BJ (cell line): ENCODE data around the gene MEIS1. TPM values are rescaled to one million over a fixed set of nuclear protein-coding genes. Genes with fewer than 3 reads are reported as not detected.

ENCODE experiments used
- CTCF ChIA-PET: fragments of 350-600 bp; formaldehyde crosslinking; extraction: SDS; loops from one replicate; lab custom pipeline; 2021; ENCODE audit warnings: antibody characterized with exemption, inconsistent platforms; lab: Yijun Ruan, JAX
- POLR2A ChIA-PET: fragments of 300-600 bp; sonication (Branson Sonifier 250); formaldehyde crosslinking; extraction: SDS; loops from one replicate; lab custom pipeline; 2021; ENCODE audit warnings: antibody characterized with exemption; lab: Charles Lee
- DNase-seq: peaks from one replicate; pipeline ENCODE4 v3.0.0-alpha.2; 2011; ENCODE audit warnings: low read depth
- H3K27me3 ChIP-seq: 2 replicates; pipeline ENCODE4 v1.6.0; 2011; ENCODE audit warnings: low read length; ENCODE audit not compliant: control insufficient read depth, insufficient read depth
- H3K36me3 ChIP-seq: 2 replicates; pipeline ENCODE4 v1.5.1; 2011; ENCODE audit warnings: low read length; ENCODE audit not compliant: control insufficient read depth, insufficient read depth
- H3K4me3 ChIP-seq: 2 replicates; pipeline ENCODE4 v1.5.1; 2011; ENCODE audit warnings: low read depth, mild to moderate bottlenecking, control low read depth, low read length
- polyA plus RNA-seq: library from polyadenylated mRNA; depleted of rRNA; stranded (reverse); fragments of >200 nt; gene quantifications from 2 replicates; pipeline ENCODE4 v1.2.3, GENCODE V29; 2011
- TF ChIP-seq, protein P1 (sequence below): IDR thresholded peaks from 2 replicates; pipeline ENCODE4 v1.5.1; 2011; ENCODE audit warnings: low read depth, mild to moderate bottlenecking, control low read depth, inconsistent platforms, low read length, moderate library complexity; ENCODE audit not compliant: insufficient read depth

Gene MEIS1
- polyA plus RNA-seq, 1 experiment: 65.7 TPM

DNA sequence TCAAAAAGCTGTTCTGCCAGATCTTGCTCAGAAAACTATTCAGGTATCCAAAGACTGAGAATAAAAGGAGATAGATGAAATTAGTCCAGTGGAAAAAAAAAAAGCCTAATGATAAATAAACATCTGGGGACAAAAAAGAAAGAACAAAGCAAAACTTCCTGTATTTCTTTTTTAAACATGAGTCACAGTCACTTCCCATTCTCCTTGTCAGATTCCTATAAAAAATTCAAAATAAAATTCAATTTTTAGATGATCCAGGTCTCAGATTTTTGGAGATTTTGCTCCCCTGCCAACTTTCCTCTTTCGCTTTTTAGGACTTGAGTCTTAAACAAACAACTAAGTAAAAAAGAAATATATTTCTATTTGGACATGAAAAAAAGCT lies 127.4 kb downstream of the MEIS1 start:
- DNase-seq: no peak
- TF ChIP-seq, protein P1, sequence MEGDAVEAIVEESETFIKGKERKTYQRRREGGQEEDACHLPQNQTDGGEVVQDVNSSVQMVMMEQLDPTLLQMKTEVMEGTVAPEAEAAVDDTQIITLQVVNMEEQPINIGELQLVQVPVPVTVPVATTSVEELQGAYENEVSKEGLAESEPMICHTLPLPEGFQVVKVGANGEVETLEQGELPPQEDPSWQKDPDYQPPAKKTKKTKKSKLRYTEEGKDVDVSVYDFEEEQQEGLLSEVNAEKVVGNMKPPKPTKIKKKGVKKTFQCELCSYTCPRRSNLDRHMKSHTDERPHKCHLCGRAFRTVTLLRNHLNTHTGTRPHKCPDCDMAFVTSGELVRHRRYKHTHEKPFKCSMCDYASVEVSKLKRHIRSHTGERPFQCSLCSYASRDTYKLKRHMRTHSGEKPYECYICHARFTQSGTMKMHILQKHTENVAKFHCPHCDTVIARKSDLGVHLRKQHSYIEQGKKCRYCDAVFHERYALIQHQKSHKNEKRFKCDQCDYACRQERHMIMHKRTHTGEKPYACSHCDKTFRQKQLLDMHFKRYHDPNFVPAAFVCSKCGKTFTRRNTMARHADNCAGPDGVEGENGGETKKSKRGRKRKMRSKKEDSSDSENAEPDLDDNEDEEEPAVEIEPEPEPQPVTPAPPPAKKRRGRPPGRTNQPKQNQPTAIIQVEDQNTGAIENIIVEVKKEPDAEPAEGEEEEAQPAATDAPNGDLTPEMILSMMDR: no peak
- H3K27me3 ChIP-seq: no peaks in the 10 kb centered on the region
- ChIA-PET POLR2A (no interaction called here), CTCF (no interaction called here)
- H3K4me3 ChIP-seq: no peak overlapping the region
- peaks cover 4% of the 10 kb centered on the region; the same call in 1 of the 2 replicates for H3K36me3 ChIP-seq

DNA sequence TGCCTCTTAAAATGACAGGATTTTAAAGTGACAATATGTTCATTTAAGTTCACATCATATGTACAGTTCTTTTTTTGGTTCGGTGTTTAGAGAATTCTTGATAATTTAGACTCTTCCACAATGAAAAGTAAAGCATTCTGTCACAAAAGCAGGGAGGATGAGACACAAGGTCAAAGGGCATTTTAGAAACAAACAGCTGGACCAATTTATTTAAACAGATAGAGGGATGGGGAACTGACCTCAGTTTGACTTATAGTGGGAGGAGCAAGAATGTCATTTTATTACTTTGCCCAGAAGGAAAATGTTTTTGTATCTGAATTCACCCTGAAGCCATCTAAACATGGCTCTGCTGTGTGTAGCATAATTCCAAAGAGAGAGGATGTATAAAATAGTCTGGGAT lies 128.5 kb downstream of the MEIS1 start:
- POLR2A ChIA-PET: no interaction called here
- no peak for DNase-seq
- Histone ChIP-seq H3K27me3 (no peaks in the 10 kb centered on the region), H3K4me3 (no peak overlapping the region), H3K36me3 (peaks cover 3% of the 10 kb centered on the region; the same call in 1 of the 2 replicates)
- CTCF ChIA-PET: no interaction called here
- TF ChIP-seq, protein P1: no peak

DNA sequence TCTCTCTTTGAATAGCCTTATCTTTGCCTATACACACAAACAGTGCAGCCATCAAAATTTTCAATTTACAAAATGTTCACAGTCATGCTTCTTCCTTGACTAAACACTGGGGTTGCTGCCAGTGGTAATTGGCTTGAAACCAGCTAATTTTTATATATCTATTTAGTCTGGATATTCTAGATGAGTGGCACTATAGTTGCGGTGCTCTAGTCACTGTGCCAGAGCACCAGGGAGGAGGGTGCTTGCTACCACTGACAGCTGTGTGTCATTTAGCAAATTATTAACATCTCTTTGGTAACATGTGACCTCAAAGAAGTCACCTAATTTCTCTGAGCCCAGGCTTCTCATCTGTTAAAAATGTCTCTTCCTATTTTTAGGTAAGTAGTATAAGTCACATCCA lies 130.4 kb downstream of the MEIS1 start:
- TF ChIP-seq, protein P1: no peak
- H3K36me3 ChIP-seq: peaks cover 3% of the 10 kb centered on the region
- POLR2A ChIA-PET: no interaction called here
- no peak overlapping the region for H3K4me3 ChIP-seq
- no peaks in the 10 kb centered on the region for H3K27me3 ChIP-seq
- CTCF ChIA-PET: no interaction called here
- no peak for DNase-seq

DNA sequence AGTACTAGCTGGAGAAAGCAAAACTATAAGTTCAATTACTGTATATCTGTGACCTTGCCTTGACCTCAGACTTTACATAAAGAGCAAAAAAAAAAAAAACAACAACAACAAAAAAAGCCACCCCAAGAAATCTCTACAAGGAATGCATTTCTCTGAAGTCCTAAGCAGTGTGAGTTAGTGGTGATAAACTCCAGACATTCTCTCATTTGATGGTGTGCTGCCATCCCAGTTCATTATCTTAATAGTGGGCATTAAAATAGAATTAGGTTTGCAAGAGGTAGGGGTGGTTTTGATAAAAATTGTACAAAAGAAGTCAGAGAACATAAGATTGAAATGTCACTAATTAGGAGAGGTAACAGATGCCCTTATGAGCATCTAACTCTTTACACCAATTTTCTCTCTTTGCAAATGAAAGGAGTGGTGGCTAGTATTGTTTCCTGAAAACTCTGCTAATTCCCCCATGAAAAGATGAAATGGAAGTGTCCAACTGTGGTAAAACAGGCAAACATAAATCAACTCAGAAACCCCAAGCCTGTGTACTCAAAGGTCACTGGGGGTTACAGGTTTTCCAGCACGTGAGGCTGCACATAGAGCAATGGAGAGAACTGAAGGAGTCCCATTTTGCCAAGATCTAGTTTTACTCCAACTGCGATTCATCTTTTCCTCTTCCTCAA lies 131.9 kb downstream of the MEIS1 start:
- H3K36me3 ChIP-seq: peaks cover 7% of the 10 kb centered on the region
- POLR2A ChIA-PET: no interaction called here
- H3K27me3 ChIP-seq: no peaks in the 10 kb centered on the region
- no peak for DNase-seq
- CTCF ChIA-PET: no interaction called here
- no peak overlapping the region for H3K4me3 ChIP-seq
- TF ChIP-seq, protein P1: no peak

DNA sequence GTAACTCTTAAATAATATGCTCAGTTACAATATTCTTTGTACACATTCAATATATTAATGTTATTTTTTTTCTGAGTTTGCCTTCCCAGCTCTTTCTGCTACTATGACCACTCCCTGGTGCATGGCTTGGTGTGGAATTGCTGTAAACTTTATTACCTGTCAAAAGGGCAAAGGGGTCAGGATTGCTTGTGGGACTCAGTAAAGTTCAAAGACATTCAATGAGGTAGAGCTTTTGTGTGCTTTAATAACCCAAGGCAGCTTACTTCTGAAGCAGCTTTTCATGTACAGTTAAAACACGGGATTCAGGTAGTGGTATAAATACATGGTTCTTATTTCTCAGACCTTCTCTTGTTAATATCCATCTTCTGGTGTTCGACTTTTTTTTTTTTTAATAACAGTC lies 132.8 kb downstream of the MEIS1 start:
- TF ChIP-seq, protein P1: no peak
- Histone ChIP-seq H3K36me3 (peaks cover 8% of the 10 kb centered on the region), H3K4me3 (no peak overlapping the region), H3K27me3 (no peaks in the 10 kb centered on the region)
- no peak for DNase-seq
- ChIA-PET CTCF (no interaction called here), POLR2A (interaction anchor here (0.6 to 0.7 kb wide), 2 partner anchors 134 to 936 kb away, joined by 4 to 5 read pairs; no protein-coding TSS in a partner anchor)
